ENCODE results near the gene TUBGCP2. TPM values are rescaled to one million over a fixed set of nuclear protein-coding genes. Genes with fewer than 3 reads are reported as not detected.

The TUBGCP2 gene
- total and polyA plus RNA-seq, 9 donors: 31.2 to 70.5 (median 56.0) TPM

GRCh38 chr10:133293810-133294119 is 14.9 kb downstream of the TUBGCP2 start:
- Histone ChIP-seq H3K9me3 (no peaks in the 10 kb centered on the region), H3K4me1 (ENCODE audit: insufficient read depth) (no peaks in the 10 kb centered on the region), H3K27me3 (no peaks in the 10 kb centered on the region), H3K27ac (no peak overlapping the region), H3K4me3 (no peak overlapping the region), H3K36me3 (no peaks in the 10 kb centered on the region)
- DNase-seq: no peak
- TF ChIP-seq EP300 (IDR thresholded peaks at IDR 0.05) (no peak), POLR2A (IDR thresholded peaks at IDR 0.05) (no peak), CTCF (IDR thresholded peaks at IDR 0.05) (no peak)
- 88 to 93% (median 92%) methylated on average over 10 of the region's 10 CpGs for WGBS, 3 donors
- intact Hi-C loops (cut with DNase I): no loop called here

- 90 to 91% (median 91%) methylated on average over 27 to 38 of the region's 38 CpGs for WGBS, 3 donors
- Histone ChIP-seq H3K27ac (no peak overlapping the region), H3K4me1 (ENCODE audit: insufficient read depth) (no peaks in the 10 kb centered on the region), H3K9me3 (no peaks in the 10 kb centered on the region), H3K36me3 (no peaks in the 10 kb centered on the region), H3K27me3 (no peaks in the 10 kb centered on the region), H3K4me3 (no peak overlapping the region)
- intact Hi-C loops (cut with DNase I): no loop called here
- DNase-seq: no peak
- TF ChIP-seq CTCF (IDR thresholded peaks at IDR 0.05) (no peak), EP300 (IDR thresholded peaks at IDR 0.05) (no peak), POLR2A (IDR thresholded peaks at IDR 0.05) (no peak)
Observed at GRCh38 chr10:133292919-133293809, 15.5 kb downstream of the TUBGCP2 start.

DNA sequence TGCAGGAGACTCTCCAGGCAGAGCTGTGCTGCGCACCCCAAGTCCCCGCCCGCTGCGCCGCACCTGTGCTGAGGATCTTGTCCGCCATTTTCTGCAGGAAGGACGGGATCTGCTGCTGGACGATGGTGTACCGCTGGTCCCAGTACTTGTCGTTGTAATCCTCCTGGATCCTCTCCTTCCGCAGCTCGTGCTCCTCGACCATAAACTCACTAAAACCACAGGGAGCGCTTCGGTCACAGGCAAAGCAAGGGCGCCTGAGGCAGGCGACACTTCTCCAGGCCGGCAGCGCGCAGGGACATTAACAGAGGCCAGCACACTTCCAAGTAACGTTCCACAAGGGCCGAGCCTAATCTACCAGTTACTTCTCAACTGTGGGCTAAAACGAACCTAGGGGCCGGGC is 18.9 kb downstream of the TUBGCP2 start:
- DNase-seq: no peak
- Histone ChIP-seq H3K4me3 (no peak overlapping the region), H3K27ac (no peak overlapping the region), H3K36me3 (no peaks in the 10 kb centered on the region), H3K27me3 (no peaks in the 10 kb centered on the region), H3K4me1 (ENCODE audit: insufficient read depth) (no peaks in the 10 kb centered on the region), H3K9me3 (no peaks in the 10 kb centered on the region)
- WGBS, 3 donors: 91 to 94% (median 93%) methylated on average over 23 to 24 of the region's 24 CpGs
- TF ChIP-seq CTCF (IDR thresholded peaks at IDR 0.05): no peak
- TF ChIP-seq POLR2A (IDR thresholded peaks at IDR 0.05): no peak
- no peak for TF ChIP-seq EP300 (IDR thresholded peaks at IDR 0.05)
- intact Hi-C loops (cut with DNase I): no loop called here

DNA sequence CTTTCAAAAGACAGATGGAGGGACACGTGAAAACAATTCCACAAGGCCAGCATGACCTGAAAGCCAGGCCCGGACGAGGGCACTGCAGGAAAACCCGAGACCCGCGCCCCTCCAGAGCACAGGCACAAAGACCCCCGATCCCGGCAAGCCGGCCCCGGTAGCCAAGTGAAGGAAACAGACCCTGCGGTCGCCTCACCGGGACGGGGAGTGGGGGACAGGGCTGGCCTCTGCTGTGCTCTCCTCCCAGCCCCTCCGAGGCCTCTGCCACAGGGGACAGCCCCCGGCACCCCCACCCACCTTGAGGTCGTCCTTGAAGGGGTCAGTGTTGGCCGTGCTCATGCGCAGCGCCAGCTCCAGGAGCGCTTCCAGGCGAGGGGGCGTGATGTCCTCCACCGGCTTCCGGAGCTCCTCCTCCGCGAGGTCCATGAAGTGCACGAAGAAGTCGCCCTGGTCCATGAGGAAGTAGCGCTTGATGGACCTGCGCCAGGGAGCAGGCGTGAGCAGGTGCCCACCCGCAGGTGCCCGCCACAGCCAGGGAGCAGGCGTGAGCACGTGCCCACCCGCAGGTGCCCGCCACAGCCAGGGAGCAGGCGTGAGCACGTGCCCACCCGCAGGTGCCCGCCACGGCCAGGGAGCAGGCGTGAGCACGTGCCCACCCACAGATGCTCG is 20.7 kb downstream of the TUBGCP2 start:
- intact Hi-C loops (cut with DNase I): no loop called here
- no peak for DNase-seq
- Histone ChIP-seq H3K4me1 (ENCODE audit: insufficient read depth) (no peaks in the 10 kb centered on the region), H3K36me3 (no peaks in the 10 kb centered on the region), H3K27me3 (no peaks in the 10 kb centered on the region), H3K4me3 (no peak overlapping the region), H3K27ac (no peak overlapping the region), H3K9me3 (no peaks in the 10 kb centered on the region)
- TF ChIP-seq EP300 (IDR thresholded peaks at IDR 0.05) (no peak), CTCF (IDR thresholded peaks at IDR 0.05) (no peak), POLR2A (IDR thresholded peaks at IDR 0.05) (no peak)
- WGBS, 3 donors: 91 to 93% (median 92%) methylated on average over 46 of the region's 46 CpGs

All from ovary (tissue), 9 donors.